Hematopoietic multipotent progenitor cell treated with erythropoietin and hydrocortisone succinate and interleukin-3 and kit ligand, for 15 days (in vitro differentiated cells): ENCODE data around the gene C4orf17.

Experiments
- DNase-seq: peaks from one replicate; pipeline ENCODE4 v3.0.0-alpha.2; 2015; ENCODE audit warnings: low spot score

Gene C4orf17

GRCh38 chr4:99537674-99538073 lies 26.9 kb downstream of the C4orf17 start:
- DNase-seq: no peak

GRCh38 chr4:99540277-99540939 lies 29.6 kb downstream of the C4orf17 start:
- DNase-seq: no peak

GRCh38 chr4:99552872-99553271 lies 42.1 kb downstream of the C4orf17 start:
- no peak for DNase-seq

- DNase-seq: peak; percentile 94
Observed at GRCh38 chr4:99563310-99564186, 52.7 kb downstream of the C4orf17 start, which contains the start of gene TRMT10A. TRMT10A (minus strand) TSS chr4:99564039; CDS start chr4:99559338, 4,701 bp downstream.

- no peak for DNase-seq
Observed at GRCh38 chr4:99564921-99565320, 54.1 kb downstream of the C4orf17 start.

- no peak for DNase-seq
Observed at GRCh38 chr4:99571883-99572282, 61.1 kb downstream of the C4orf17 start.

- DNase-seq: no peak
Observed at GRCh38 chr4:99572527-99573240, 61.9 kb downstream of the C4orf17 start.

GRCh38 chr4:99573735-99574368 lies 63.0 kb downstream of the C4orf17 start:
- no peak for DNase-seq

GRCh38 chr4:99574530-99575324 lies 63.9 kb downstream of the C4orf17 start, which contains the start of gene MTTP:
MTTP (plus strand) TSS chr4:99574824; CDS start chr4:99574910, 86 bp downstream.
- no peak for DNase-seq

- no peak for DNase-seq
Observed at GRCh38 chr4:99578714-99579113, 67.9 kb downstream of the C4orf17 start.

- DNase-seq: no peak
Observed at GRCh38 chr4:99585516-99585915, 74.7 kb downstream of the C4orf17 start.

GRCh38 chr4:99586322-99586721 lies 75.5 kb downstream of the C4orf17 start:
- DNase-seq: no peak

- DNase-seq: no peak
Observed at GRCh38 chr4:99586797-99587196, 76.0 kb downstream of the C4orf17 start.

GRCh38 chr4:99587309-99587708 lies 76.5 kb downstream of the C4orf17 start:
- DNase-seq: no peak

GRCh38 chr4:99587803-99588202 lies 77.0 kb downstream of the C4orf17 start:
- DNase-seq: no peak

- DNase-seq: no peak
Observed at GRCh38 chr4:99591757-99592156, 80.9 kb downstream of the C4orf17 start.
